T-helper 1 cell treated with Interleukin-12 subunit alpha and Interleukin-12 subunit beta and Interleukin-4 antibody, amounts not matched to agents 30 ng/mL and 1 ng/mL, for 36 hours (primary cell): ENCODE results near the gene FAAP20. TPM values are rescaled to one million over a fixed set of nuclear protein-coding genes. Genes with fewer than 3 reads are reported as not detected.

Experiments
- intact Hi-C: fragments of 100-400 bp; cut with micrococcal nuclease; formaldehyde crosslinking; loops from one replicate; pipeline ENCODE4 v1.15.1; 2024
- total RNA-seq: library from RNA; stranded (reverse); gene quantifications from 2 replicates; pipeline ENCODE4 v1.2.3, GENCODE V29; 2022

The FAAP20 gene
- total RNA-seq, 1 donor from 2014 or later: 42.6 TPM

DNA sequence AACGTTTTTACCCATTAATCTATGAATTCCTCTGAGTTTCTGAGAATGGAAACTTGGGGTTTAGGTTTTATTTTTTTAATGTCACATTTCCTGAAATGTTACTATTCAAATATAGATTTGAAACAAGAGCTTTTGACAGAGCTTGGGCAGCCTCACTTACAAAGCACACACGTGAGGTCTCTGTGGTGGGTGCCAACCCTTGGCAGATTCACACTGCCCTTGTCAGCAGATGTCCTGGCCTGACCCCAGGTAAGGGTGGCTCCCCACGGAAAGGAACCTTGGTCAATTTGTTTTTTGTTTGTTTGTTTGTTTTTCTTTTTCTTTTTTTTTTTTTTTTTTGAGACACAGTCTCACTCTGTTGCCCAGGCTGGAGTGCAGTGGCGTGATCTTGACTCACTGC, 53.5 kb downstream of the FAAP20 start:
- intact Hi-C loops: no loop called here

Other genes starting within 250 kb of the FAAP20 start
- not detected in 2 replicates for gene CFAP74, start 191.0 kb downstream of the FAAP20 start, total RNA-seq
- gene GABRD, start 175.4 kb downstream of the FAAP20 start, total RNA-seq: not detected in 2 replicates
- gene PRKCZ, start 144.4 kb downstream of the FAAP20 start, total RNA-seq: 2.5 and 2.6 TPM in 2 replicates
- 63.1 and 67.5 TPM in 2 replicates for gene SKI, start 33.5 kb upstream of the FAAP20 start, total RNA-seq
- 5.8 and 7.8 TPM in 2 replicates for gene MORN1, start 196.8 kb upstream of the FAAP20 start, total RNA-seq
- 144 and 162 TPM in 2 replicates for gene RER1, start 197.1 kb upstream of the FAAP20 start, total RNA-seq
- gene PEX10, start 217.8 kb upstream of the FAAP20 start, total RNA-seq: 11.4 and 14.4 TPM in 2 replicates